OCI-LY3 (cell line): ENCODE measurements around the gene FOXR1.
A peak's percentile ranks its signal among the peaks of the same experiment; 100 is the strongest.
"Not testable (repeated sequence)": the region's sequence is repeated elsewhere in the genome, so short reads cannot be mapped to it uniquely, and the experiment has no call there.

ENCODE experiments used
- H2AFZ ChIP-seq: fragments of 200-600, 300-600 bp; shearing (Covaris generic); 2 replicates; pipeline ENCODE4 v1.6.0; 2014; ENCODE audit warnings: antibody characterized with exemption, low read depth, low read length
- H3K27ac ChIP-seq: fragments of 200-600, 300-600 bp; sonication (generic); 2 replicates; pipeline ENCODE4 v1.5.1; 2014; ENCODE audit warnings: mild to moderate bottlenecking, low read length, moderate library complexity, mixed read lengths
- H3K27me3 ChIP-seq: fragments of 200-600, 300-600 bp; sonication (generic); 2 replicates; pipeline ENCODE4 v1.6.1; 2014; ENCODE audit warnings: low read depth, low read length, mixed read lengths
- H3K36me3 ChIP-seq: fragments of 200-600, 300-600 bp; sonication (generic); replicated peaks from 2 replicates; pipeline ENCODE3; 2014; ENCODE audit warnings: low read depth, low read length, mixed read lengths
- H3K4me1 ChIP-seq: fragments of 300-600, 200-600 bp; sonication (generic); 2 replicates; pipeline ENCODE4 v1.6.1; 2014; ENCODE audit warnings: low read length, mixed read lengths
- H3K4me2 ChIP-seq: fragments of 200-600, 300-600 bp; sonication (generic); 2 replicates; pipeline ENCODE4 v1.6.1; 2014; ENCODE audit warnings: low read length, mixed read lengths
- H3K4me3 ChIP-seq: fragments of 300-600, 200-600 bp; sonication (generic); 2 replicates; pipeline ENCODE4 v1.5.1; 2014; ENCODE audit warnings: antibody characterized with exemption, mild to moderate bottlenecking, low read length, moderate library complexity
- H3K79me2 ChIP-seq: fragments of 300-600, 200-600 bp; shearing (Covaris generic); 2 replicates; pipeline ENCODE4 v1.6.1; 2014; ENCODE audit warnings: mild to moderate bottlenecking, low read length, mixed read lengths
- H3K9ac ChIP-seq: fragments of 300-600, 200-600 bp; shearing (Covaris generic); 2 replicates; pipeline ENCODE4 v1.6.0; 2014; ENCODE audit warnings: mild to moderate bottlenecking, low read length, moderate library complexity
- H3K9me3 ChIP-seq: fragments of 200-600, 300-600 bp; shearing (Covaris generic); 2 replicates; pipeline ENCODE4 v1.6.1; 2014; ENCODE audit warnings: low read length, mixed read lengths; ENCODE audit not compliant: insufficient read depth
- H4K20me1 ChIP-seq: fragments of 200-600, 300-600 bp; sonication (generic); 2 replicates; pipeline ENCODE4 v1.6.1; 2016; ENCODE audit warnings: low read length, mixed read lengths; ENCODE audit not compliant: insufficient read depth
- CTCF ChIP-seq: fragments of 200-600, 300-600 bp; sonication (generic); IDR thresholded peaks from 2 replicates; pipeline ENCODE4 v1.5.1; 2014; ENCODE audit warnings: antibody characterized with exemption, low read length, low read depth
- EZH2phosphoT487 ChIP-seq: fragments of 200-600 bp; shearing (Covaris generic); IDR thresholded peaks from 2 replicates; pipeline ENCODE4 v1.6.1; 2018; ENCODE audit warnings: antibody characterized with exemption, mixed run types, low read depth

FOXR1 gene

GRCh38 chr11:118948000-118948399 lies 23.6 kb upstream of the FOXR1 start:
- Histone ChIP-seq H4K20me1 (no peaks in the 10 kb centered on the region), H3K36me3 (no peaks in the 10 kb centered on the region), H3K9me3 (no peaks in the 10 kb centered on the region), H3K4me3 (no peak overlapping the region), H3K79me2 (no peaks in the 10 kb centered on the region), H3K27ac (no peak overlapping the region), H3K4me1 (no peaks in the 10 kb centered on the region), H3K27me3 (peaks cover 26% of the 10 kb centered on the region), H3K9ac (no peak overlapping the region), H3K4me2 (no peak overlapping the region), H2AFZ (no peak overlapping the region)
- TF ChIP-seq EZH2phosphoT487 (no peak), CTCF (no peak)

- no peaks in the 10 kb centered on the region for H3K36me3 ChIP-seq
- no peaks in the 10 kb centered on the region for H3K4me1 ChIP-seq
- H2AFZ ChIP-seq: no peak overlapping the region
- H4K20me1 ChIP-seq: no peaks in the 10 kb centered on the region
- H3K9me3 ChIP-seq: no peaks in the 10 kb centered on the region
- H3K4me2 ChIP-seq: no peak overlapping the region
- peaks cover 18% of the 10 kb centered on the region for H3K27me3 ChIP-seq
- H3K79me2 ChIP-seq: no peaks in the 10 kb centered on the region
- no peak overlapping the region for H3K9ac ChIP-seq
- TF ChIP-seq EZH2phosphoT487 (no peak), CTCF (no peak)
- no peak overlapping the region for H3K27ac ChIP-seq
- no peak overlapping the region for H3K4me3 ChIP-seq
Measured at GRCh38 chr11:118953265-118953664, 18.3 kb upstream of the FOXR1 start.

- not testable (repeated sequence) for H3K79me2 ChIP-seq, H3K36me3 ChIP-seq
Measured at GRCh38 chr11:118953976-118954375, 17.6 kb upstream of the FOXR1 start.

GRCh38 chr11:118956094-118956846 lies 15.3 kb upstream of the FOXR1 start, which contains the start of gene UPK2:
TSS of gene UPK2 (plus strand) at chr11:118956298. CDS start at chr11:118956351, 53 bp downstream.
- Histone ChIP-seq H3K27me3 (peaks cover 16% of the 10 kb centered on the region), H3K9ac (no peak within 1 kb of the TSS), H3K4me3 (no peak within 1 kb of the TSS), H2AFZ (no peak within 1 kb of the TSS), H3K27ac (no peak within 1 kb of the TSS), H3K79me2 (no peaks in the 10 kb centered on the region), H3K4me2 (no peak within 1 kb of the TSS), H3K4me1 (no peaks in the 10 kb centered on the region), H3K9me3 (no peaks in the 10 kb centered on the region), H4K20me1 (no peaks in the 10 kb centered on the region), H3K36me3 (no peaks in the 10 kb centered on the region)
- TF ChIP-seq CTCF (peak; percentile 91), EZH2phosphoT487 (no peak)

More at GRCh38 chr11:118953976-118954375, 17.6 kb upstream of the FOXR1 start:
- H3K4me3 ChIP-seq, H3K4me1 ChIP-seq, H3K27ac ChIP-seq, H3K9ac ChIP-seq, H3K9me3 ChIP-seq, H2AFZ ChIP-seq, H4K20me1 ChIP-seq, H3K4me2 ChIP-seq: not testable (repeated sequence)
- H3K27me3 ChIP-seq: peaks cover 18% of the 10 kb centered on the region
